Activated B cell treated with CpG ODN at 0.5 μM for 24 hours (primary cell): ENCODE measurements around the gene EPHA6. TPM values are rescaled to one million over a fixed set of nuclear protein-coding genes. Genes with fewer than 3 reads are reported as not detected.
"Not testable (repeated sequence)": the region's sequence is repeated elsewhere in the genome, so short reads cannot be mapped to it uniquely, and the experiment has no call there.

Experiments
- ATAC-seq: fragments of 200-7000 bp; cut with Tn5 transposase; one replicate; pipeline ENCODE4 v1.10.0; 2021; ENCODE audit warnings: low read depth, mild to moderate bottlenecking, moderate library complexity
- CTCF ChIA-PET: fragments of 350-600 bp; sonication (Branson Sonifier 250); formaldehyde crosslinking; loops from one replicate; lab custom pipeline; 2021; ENCODE audit warnings: antibody characterized with exemption; lab: Charles Lee
- POLR2A ChIA-PET: fragments of 350-600 bp; sonication (Branson Sonifier 250); formaldehyde crosslinking; loops from one replicate; lab custom pipeline; 2021; ENCODE audit warnings: antibody characterized with exemption; lab: Charles Lee
- DNase-seq: peaks from one replicate; pipeline ENCODE4 v3.0.0; 2022
- H3K27ac Mint-ChIP-seq: one replicate; pipeline ENCODE4 v1.8.0; 2020; ENCODE audit warnings: mixed read lengths
- H3K27me3 Mint-ChIP-seq: one replicate; pipeline ENCODE4 v1.8.0; 2021; ENCODE audit warnings: mixed read lengths
- H3K36me3 Mint-ChIP-seq: one replicate; pipeline ENCODE4 v1.8.0; 2021; ENCODE audit warnings: low read depth, mixed read lengths
- H3K4me1 Mint-ChIP-seq: one replicate; pipeline ENCODE4 v1.8.0; 2021; ENCODE audit warnings: mixed read lengths
- H3K4me3 Mint-ChIP-seq: one replicate; pipeline ENCODE4 v1.8.0; 2020; ENCODE audit warnings: mild to moderate bottlenecking, mixed read lengths
- H3K9me3 Mint-ChIP-seq: one replicate; pipeline ENCODE4 v1.8.0; 2020; ENCODE audit warnings: mixed read lengths
- CTCF ChIP-seq: fragments of 200-600 bp; IDR thresholded peaks from one replicate; pipeline ENCODE4 v1.8.0; 2022; ENCODE audit warnings: antibody characterized with exemption, mild to moderate bottlenecking
- intact Hi-C: fragments of 100-400 bp; cut with micrococcal nuclease; formaldehyde crosslinking; loops from one replicate; pipeline ENCODE4 v1.15.1; 2024
- total RNA-seq: library from RNA; stranded (reverse); gene quantifications from 2 replicates; pipeline ENCODE4 v1.2.3, GENCODE V29; 2022

Gene EPHA6
- total RNA-seq, 1 donor from 2014 or later = not detected

DNA sequence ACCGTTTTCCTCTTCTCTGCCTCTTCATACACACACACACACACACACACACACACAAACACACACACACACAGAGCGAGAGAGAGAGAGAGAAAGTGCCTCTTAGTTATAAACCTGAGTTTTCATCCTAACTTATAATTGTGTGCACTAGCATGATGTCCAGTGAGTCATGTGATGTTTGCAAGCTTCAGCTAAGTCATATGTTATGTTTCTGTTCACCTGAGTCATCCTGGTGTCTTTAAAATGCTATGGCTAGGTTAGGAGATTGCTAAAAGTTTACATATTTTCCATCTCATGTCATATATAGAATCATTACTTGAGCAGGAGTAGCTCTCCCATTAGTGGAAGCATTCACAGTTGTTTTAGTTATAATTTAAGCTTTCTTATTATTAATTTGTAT lies 155.8 kb downstream of the EPHA6 start:
- Mint-ChIP-seq H3K9me3 (no peaks in the 10 kb centered on the region), H3K4me3 (no peak overlapping the region), H3K4me1 (no peaks in the 10 kb centered on the region), H3K27ac (no peak overlapping the region), H3K36me3 (no peaks in the 10 kb centered on the region), H3K27me3 (no peaks in the 10 kb centered on the region)
- TF ChIP-seq CTCF = no peak
- ChIA-PET CTCF (no interaction called here), POLR2A (no interaction called here)
- no peak for ATAC-seq
- no peak for DNase-seq
- intact Hi-C loops = no loop called here

DNA sequence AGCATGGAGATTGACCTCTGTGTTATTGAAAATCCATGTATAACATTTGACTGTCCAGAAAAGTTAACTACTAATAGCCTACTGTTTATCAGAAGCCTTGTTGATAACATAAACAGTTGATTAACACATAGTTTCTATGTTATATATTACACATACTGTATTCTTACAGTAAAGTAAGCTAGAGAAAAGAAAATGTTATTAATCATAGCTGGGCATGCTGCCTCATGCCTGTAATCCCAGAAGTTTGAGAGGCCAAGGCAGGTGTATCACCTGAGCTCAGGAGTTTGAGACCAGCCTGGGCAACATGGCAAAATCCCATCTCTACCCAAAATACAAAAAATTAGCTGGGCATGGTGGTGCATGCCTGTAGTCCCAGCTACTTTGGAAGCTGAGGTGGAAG lies 163.3 kb downstream of the EPHA6 start:
- ATAC-seq (no peak), DNase-seq (no peak)
- H3K36me3 Mint-ChIP-seq = no peaks in the 10 kb centered on the region
- intact Hi-C loops = no loop called here
- no peak overlapping the region for H3K4me3 Mint-ChIP-seq
- CTCF ChIA-PET = no interaction called here
- H3K9me3 Mint-ChIP-seq = no peaks in the 10 kb centered on the region
- POLR2A ChIA-PET = no interaction called here
- no peaks in the 10 kb centered on the region for H3K4me1 Mint-ChIP-seq
- TF ChIP-seq CTCF = no peak
- H3K27ac Mint-ChIP-seq = no peak overlapping the region
- H3K27me3 Mint-ChIP-seq = no peaks in the 10 kb centered on the region

GRCh38 chr3:96983716-96984115 lies 169.3 kb downstream of the EPHA6 start:
- POLR2A ChIA-PET, H3K9me3 Mint-ChIP-seq, CTCF ChIA-PET, intact Hi-C loops, H3K4me1 Mint-ChIP-seq, H3K27me3 Mint-ChIP-seq, DNase-seq, H3K36me3 Mint-ChIP-seq, H3K4me3 Mint-ChIP-seq, H3K27ac Mint-ChIP-seq, ATAC-seq: not testable (repeated sequence)

- no peaks in the 10 kb centered on the region for H3K27me3 Mint-ChIP-seq
- ChIA-PET POLR2A (no interaction called here), CTCF (no interaction called here)
- DNase-seq (no peak), ATAC-seq (no peak)
- H3K36me3 Mint-ChIP-seq = no peaks in the 10 kb centered on the region
- TF ChIP-seq CTCF = no peak
- intact Hi-C loops = no loop called here
- peaks cover 4% of the 10 kb centered on the region for H3K9me3 Mint-ChIP-seq
- no peaks in the 10 kb centered on the region for H3K4me1 Mint-ChIP-seq
- no peak overlapping the region for H3K27ac Mint-ChIP-seq
- no peak overlapping the region for H3K4me3 Mint-ChIP-seq
Measured at GRCh38 chr3:96986241-96986640, 171.8 kb downstream of the EPHA6 start.

DNA sequence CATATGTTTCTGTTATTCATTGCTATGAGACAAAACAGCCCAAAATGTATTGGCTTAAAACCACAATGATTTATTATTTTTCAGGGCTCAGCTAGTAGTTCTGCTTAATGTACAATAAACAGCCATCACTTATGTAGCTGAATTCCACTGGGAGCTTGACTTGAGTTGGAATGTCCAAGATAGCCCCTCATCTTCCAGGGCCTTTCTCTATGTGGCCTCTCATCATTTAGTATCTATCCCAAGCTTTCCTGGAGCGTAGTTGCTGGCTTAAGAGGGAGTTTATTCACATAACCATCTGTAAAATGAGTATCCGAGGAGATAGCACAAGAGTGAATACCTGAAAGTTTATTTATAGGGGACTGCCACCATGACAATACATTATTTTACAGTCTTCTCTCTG lies 176.8 kb downstream of the EPHA6 start:
- H3K9me3 Mint-ChIP-seq = peaks cover 5% of the 10 kb centered on the region
- H3K27me3 Mint-ChIP-seq = no peaks in the 10 kb centered on the region
- H3K4me1 Mint-ChIP-seq = no peaks in the 10 kb centered on the region
- ChIA-PET CTCF (no interaction called here), POLR2A (no interaction called here)
- no peak for DNase-seq
- H3K4me3 Mint-ChIP-seq = no peak overlapping the region
- ATAC-seq = no peak
- no peak for TF ChIP-seq CTCF
- intact Hi-C loops = no loop called here
- no peak overlapping the region for H3K27ac Mint-ChIP-seq
- no peaks in the 10 kb centered on the region for H3K36me3 Mint-ChIP-seq

- no peak for ATAC-seq
- no peak overlapping the region for H3K27ac Mint-ChIP-seq
- ChIA-PET CTCF (no interaction called here), POLR2A (no interaction called here)
- intact Hi-C loops = no loop called here
- H3K4me3 Mint-ChIP-seq = no peak overlapping the region
- DNase-seq = no peak
- H3K36me3 Mint-ChIP-seq = no peaks in the 10 kb centered on the region
- H3K27me3 Mint-ChIP-seq = no peaks in the 10 kb centered on the region
- no peaks in the 10 kb centered on the region for H3K4me1 Mint-ChIP-seq
- peaks cover 7% of the 10 kb centered on the region for H3K9me3 Mint-ChIP-seq
- TF ChIP-seq CTCF = no peak
Measured at GRCh38 chr3:96991800-96992365, 177.5 kb downstream of the EPHA6 start.
